HG03378 (cell line): ENCODE results near the gene SGSM2.

Source experiments
- ATAC-seq: cut with Tn5 transposase; IDR thresholded peaks from one replicate; pipeline ENCODE4 v1.9.1; 2021; ENCODE audit warnings: mild to moderate bottlenecking, moderate library complexity; ENCODE audit not compliant: unreplicated experiment

The SGSM2 gene

DNA sequence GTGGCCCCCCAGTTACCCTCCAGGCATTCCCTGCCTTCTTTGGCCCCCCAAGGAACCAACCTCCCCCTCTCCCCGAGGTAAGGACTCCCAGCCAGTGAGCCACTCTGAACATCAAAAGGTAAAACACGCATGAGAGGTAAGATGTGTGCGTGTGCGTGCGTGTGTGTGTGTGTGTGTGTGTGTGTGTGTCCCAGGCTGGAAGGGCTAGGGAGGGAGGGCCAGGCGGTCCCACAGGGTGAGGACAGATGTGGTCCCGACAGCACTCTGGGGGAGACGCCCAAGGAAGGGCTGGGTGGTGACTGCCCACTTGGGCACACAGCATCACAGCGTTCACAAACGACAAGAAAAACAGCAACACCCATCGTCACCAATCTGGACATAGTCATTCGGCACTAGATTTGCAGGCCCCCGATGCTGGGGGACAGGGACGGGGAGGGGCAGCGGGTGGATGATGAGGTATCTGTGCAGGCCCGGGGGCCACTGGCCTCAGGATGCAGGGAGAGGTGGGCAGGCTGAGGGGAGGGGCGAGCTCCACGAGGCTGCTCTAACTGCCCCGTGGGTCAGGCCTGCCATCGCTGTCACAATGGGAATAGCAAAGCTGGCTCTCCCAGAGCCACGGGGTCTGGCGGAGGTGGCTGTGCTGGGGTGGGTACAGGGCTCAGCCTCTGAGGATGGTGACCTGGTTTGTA lies 47.3 kb downstream of the SGSM2 start:
- no peak for ATAC-seq

DNA sequence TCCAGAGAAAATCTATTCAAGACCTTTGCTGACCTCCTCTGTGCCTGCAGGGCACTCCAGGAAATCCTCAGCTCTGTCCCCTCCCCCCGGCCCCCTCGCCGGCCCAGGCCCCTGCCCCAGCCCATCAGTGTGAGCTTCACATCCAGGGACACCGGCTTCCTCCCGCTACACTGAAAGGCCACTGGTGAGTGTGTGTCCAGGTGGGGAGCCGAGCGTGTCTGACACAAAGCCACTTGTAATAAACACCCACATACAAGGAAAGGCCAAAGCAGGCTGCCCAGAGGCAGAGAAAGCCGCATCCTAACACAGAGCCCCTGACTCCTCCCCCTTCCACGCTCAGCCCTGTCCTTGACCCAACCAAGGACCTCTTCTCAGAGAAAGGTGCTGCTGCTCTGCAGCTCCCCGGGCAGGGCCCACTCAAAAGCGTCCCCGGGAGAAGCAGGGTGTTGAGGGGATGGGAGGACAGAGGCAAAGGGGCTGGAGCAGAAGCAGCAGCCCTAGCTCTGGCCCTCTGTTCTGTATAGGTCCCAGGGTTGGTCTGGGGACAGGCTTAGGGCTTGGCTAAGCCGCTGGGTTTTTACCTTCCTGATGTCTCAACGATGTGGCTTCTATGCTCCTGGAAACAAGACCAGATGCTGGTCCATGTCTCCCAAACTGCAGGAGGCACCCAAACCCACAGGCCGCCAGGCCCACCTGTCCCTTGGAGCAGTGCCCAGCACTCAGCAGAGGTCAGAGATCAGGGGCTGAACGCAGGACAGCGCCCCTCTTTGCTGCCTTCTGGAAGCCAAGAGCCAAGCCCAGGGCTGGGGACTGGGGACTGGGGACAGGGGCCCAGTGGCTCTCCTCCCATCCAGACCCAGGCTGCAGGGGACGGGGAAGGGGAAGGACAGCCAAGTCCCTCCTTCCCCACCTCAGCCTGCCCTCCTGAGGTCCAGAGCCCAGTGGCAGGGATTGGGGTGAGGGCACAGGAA lies 48.2 kb downstream of the SGSM2 start:
- ATAC-seq, result no peak

DNA sequence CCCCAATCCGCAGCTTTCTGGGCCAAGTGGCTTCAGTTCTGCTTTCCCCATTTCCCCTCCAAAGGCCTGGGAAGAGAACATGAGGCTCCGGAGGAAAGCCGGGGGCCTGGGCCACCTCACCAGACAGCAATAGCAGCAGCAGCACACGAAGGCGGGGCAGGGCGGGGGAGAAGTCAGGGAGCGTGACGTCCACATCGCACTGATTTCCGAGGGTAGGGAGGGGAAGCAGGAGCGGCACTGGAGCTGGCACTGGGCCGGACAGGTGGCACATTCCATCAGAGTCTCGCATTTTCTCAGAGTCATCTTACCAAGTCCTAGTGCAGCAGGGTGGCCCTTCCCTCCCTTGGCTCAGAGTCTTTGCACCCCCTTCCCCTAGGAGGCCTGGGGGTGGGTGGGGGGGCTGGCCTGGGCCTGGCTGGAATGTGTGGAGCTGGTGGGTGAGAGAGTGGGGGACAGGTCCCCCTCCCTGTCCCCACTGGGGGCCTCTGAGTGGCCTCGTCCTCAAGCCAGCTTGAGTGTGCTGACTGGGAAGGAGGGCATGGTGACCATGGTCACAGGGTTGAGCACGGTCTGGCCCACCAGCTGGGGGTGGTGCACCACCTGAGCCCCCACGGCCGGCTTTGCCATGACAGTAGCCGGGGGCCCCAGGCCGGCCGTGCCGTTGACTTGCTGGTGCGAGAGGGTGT lies 49.2 kb downstream of the SGSM2 start:
- ATAC-seq, result no peak

DNA sequence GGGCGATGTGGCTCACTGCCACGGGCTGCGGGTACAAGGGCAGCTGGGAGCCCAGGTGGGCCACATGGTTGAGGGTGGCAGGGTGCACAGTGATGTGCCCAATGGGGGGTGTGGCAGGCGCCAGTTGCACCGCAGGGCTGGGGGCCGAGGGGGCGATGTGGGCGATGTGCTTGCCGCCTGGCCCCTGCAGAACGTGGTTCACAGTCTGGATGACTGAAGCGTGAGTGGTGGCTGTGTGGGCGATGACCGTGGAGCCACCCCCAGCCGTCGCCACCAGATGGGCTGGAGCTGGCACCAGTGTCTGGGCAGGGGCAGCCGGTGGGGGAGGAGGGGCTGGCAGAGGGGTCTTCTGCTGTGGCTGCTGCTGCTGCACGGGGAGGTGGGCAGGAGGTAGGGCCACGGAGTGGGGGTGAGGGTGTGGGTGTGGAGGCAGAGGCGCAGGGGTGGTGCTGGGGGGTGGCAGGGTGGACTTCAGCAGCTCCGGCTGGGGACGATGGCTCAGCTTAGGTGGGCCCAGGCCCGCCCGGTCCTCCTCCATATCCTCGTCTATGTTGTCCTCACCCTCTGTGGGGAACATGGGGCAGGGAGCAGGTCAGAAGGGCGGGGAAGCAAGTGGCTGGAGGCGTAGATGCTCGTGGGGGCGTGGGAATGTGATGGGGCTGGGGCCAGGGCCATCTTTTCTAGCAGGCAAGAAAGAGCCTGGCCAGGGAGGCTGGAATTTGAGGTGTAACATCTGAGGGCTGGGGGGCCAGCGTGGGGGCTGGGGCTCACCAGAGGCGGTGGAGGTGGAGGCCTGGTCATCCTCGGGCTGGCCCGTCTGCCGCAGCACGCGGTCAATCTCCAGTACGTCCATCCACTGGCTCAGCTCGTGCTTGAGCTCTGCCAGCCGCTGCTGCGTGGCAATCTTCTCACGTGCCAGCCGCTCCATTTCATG lies 50.1 kb downstream of the SGSM2 start:
- ATAC-seq, result no peak

DNA sequence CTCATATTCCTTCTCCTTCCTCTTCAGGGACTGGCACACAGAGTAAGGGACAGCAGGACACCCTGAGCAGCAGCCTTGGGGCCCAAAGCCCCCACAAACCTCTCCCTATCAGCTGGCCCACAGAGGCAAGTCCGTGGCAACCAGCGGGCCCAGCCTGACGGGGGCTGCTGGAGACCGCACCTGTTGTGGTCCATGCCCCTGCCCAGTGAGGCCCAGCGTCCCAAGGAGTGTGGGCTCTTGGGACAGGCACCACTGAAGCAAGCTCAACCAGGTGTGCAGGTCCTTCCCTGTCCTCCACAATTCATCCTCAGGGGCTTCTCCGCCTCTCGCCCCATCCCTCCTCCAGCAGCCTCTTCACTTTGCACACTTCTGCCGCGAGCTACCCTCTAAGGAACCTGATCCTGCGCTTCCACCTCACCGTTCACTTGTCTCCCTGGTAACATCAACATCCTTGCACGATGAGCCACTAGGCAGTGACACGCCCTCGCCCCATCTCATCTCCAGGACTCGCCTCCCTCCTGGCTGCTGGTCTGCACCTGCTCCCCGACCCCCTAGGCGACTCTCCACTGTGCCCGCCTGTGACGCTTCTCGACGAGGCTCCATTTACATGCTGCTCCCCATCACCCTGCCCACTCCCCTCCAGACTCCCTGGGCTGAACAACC lies 50.9 kb downstream of the SGSM2 start:
- ATAC-seq, result no peak

DNA sequence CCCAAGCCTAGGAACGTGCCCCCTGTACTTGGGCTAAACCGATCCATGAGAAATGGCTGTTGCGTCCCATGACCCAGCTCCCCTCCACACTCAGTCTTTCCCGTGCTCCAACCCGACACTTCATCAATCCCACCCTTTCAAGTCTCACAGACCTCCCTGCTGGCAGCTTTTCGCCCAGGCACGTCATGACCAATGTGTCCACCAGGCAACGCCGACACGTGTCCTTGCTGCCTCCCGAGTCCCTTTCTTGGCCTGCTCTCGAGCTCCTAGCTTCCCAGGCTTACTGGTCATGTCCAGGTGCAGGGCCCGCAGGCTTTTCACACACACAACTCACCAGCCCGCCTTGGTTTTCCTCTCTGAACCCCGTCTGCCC lies 51.4 kb downstream of the SGSM2 start:
- ATAC-seq, result no peak

DNA sequence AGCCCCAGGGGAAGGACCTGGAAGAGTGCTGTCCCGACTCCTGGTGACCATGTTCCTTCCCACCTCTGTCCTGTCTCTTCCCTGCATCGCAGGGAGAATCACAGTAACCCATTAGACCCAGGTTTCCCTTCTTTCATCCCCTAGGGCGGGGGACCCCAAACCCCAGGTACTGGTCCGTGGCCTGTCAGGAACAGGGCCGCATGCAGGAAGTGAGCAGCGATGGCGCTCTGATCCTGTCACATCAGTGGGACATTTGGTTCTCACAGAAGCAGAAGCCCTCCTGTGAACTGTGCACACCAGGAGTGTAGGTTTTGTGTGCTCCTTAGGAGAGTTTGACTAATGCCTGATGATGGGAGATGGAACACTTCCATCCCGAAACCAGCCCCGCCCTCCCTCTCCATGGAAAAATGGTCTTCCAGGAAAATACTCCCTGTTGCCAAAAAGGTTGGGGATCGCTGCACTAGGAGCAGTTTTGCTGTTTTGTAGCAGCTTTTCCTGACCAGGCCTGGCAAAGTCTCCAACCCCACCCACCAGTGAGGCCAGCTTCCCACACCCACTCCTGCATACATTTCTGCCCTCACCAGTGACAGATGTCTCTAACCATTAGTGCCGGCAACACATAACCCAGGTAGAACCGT lies 53.0 kb downstream of the SGSM2 start:
- no peak for ATAC-seq

DNA sequence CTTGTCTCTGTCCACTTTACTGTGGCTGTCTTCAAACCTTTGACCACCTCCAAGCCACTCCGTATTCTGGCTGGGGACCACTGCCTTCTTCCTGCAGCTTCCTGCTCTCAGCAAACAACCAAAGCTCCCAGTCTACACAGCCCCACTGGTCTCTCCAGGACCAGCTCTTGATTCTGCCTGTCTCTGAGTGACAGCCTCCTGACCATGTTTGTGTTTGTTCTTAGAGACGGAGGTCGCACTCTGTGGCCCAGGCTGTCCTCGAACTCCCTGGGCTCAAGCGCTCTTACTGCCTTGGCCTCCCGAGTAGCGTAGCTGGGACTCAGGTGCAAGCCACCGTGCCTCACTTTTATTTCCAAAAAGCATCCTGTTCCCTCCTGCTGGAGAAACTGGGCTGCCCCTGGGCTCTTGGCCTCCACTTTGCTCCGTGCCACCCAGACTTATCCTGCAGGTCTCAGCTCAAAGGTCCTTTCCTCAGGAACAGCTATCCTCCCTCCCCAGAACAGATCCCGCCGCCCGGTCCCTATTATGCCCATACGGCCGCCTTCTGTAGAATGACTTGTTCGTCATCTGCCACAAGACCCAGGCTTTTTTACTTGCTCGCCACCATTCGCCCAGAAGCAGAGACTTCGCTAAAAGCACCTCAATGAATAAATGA lies 54.4 kb downstream of the SGSM2 start:
- no peak for ATAC-seq

DNA sequence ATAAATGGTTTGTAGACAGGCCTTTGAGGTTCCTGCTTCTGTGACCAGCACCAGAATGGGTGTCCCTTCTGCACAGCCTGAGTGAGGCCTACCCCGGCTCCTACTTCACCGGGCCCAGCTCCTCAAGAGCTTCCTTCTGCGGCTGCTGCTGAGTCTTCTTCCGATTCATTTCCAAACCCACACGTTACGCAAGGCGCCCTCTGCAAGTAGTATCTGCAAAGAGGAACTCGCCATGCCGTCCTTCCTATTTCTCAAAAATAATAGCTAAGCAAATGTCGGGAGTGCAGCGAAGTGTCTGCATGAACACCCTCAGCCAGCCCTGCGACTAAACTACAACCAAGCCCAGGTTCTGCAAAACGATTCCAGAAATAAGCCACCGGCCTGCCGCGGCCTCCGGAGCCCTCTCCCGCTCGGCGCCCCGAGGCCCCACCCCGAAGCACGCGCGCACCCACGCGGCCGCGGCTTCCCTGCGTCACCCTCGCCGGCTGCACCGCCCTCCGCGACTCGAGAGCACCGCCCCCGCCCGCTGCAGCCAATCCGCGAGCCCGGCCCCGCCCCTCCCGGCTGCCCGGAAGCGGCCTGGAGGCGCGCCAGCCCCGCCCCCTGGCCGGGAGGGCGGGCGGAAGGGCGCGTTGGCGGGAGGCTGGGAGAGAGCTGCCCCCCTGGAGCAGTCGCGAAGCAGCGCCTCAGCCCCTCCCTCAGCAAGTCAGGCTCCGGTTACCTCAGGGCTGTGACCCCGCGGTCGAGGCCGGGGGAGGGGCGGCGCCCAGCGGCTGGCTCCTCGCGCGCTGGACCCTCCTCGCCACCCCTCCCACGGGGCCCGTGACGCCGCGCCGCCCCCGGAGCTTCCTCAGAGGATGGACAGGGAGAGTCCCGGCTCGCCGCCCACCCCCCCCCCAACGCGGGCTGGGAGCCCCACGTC lies 55.2 kb downstream of the SGSM2 start:
- ATAC-seq, result peak; percentile 34

DNA sequence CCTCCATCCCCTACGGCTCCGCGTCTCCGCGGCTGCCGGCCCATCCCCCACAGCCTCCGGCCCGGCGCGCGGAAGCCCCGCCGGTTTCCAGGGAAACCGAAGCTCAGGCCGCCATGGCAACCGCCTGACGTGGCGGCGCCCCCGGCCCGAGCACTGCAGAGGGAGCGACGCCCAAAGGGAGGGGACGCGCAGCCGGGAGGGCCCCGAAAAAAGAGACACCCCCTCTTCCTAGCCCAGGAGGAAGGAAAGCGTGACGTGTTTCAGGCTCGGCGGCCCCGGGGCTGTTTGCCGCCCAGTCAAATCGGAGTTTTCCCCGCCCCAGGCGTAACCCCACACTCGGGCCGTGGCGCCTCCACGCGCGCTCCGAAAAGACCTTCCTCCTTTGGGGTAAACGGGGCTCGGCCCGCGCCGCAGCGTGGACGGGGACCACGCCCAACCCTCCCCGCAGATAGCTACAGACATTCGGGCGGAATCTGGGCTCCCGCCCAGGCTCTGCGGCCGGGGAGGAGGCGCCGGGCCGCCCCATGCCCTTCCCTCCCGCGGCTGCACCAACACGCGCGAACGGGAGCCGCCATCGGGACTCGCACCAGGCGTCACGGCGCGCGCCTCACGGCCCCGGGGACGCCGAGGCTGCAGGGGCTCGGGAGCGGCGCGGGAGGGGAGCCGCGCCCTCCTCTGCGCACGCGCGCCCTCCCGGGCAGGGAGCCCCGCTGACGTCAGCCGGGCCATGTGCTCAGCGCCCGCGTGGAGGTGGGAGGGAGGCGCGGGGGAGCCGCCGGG lies 56.1 kb downstream of the SGSM2 start:
- peak; percentile 20 for ATAC-seq

DNA sequence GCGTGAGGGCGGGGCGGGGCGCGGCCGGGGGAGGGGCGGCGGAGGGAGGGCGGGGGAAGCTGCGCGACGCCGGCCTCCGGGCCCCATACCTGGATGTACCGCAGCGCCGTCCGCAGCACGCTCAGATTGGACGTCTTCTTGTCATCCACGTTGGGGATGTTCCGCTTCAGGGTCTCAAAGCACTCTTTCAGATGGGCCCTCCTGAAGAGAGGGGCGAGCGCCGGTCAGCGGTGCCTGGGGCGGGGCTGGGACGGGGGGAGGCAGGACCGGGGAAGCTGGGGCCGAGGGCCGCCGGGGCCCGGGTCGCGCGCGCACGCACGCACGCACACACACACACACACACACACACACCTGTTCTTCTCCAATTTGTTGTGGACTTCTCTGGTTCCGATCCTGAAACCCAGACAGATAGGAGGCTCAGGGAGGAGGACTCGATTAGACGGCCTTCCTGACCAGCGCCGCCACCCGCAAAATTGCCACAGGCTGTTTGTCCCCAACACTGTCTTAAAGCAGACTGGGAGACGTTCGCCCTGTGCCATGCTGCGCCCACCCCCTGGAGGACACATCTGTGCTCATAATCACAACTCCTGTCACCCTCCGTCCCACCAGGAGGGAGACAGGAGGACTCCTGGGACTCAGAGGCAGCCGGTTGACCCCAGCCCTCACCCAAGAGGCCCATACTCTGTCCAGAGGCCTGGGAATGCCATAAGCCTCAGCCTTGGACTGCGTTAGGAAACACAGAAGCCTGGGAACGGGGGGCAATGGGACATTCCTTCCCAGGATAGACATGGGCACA lies 56.9 kb downstream of the SGSM2 start:
- ATAC-seq, result no peak

DNA sequence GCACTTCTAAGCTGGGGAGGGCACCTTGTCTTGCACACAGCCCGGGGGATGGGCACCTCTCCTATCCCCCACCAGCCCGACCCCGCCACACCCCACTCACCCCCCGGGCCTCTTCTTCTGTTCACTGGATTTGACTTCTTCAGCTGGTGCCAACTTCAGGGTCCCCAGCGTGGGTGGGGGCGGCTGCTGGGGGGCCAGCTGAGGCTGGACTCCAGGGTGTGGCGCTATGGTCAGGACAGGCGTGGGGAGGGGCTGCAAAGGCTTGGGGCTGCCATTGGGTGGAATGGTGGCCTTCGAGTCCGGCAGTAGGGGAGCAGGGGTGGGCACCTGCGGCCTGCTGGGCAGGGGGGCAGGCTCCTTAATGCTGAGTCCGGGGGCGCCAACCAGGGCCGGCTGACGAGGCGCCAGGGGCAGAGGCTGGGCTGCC lies 57.5 kb downstream of the SGSM2 start:
- no peak for ATAC-seq

DNA sequence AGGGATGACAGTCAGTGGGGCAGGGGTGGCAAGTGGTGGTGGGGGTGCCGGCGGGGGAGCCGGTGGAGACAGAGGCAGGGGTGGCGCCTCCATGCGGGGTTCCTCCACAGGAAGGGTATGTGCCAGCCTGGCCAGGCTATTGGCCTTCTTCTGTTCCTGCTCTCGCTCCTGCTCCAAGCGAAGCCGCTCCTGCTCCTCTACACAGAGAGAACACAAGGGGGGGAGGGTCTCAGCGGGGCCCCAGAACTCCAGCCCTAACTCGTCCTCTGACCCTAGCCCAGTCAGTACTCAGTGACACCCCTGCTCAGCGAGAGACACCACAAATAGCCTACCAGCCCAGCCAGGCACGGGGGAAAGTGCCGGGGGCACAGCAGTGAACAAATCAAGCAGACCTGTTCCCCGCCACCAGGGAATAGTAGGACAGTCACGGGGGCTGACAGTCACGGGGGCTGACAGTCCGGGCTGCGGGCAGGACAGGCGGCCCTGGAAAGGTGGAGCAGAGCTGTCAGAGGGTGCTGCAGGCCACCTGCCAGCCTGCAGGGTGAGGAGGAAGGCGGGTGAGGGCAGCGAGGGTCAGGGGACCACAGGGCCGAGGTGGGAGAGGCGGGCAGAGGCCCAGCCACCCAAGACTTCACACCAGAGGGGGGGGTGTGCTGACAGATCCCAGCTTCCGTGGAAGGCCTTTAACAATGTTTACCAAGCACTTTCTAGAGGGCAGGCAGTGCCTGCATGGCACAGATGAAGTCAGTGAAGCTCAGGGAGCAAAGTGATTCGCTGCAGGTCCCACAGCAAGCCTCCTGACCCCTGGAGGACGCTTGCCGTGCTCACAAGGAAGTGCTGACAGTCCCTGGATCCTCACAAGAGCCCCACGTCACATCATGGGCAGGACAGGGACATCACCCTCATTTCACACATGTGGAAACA lies 58.2 kb downstream of the SGSM2 start:
- ATAC-seq, result no peak

DNA sequence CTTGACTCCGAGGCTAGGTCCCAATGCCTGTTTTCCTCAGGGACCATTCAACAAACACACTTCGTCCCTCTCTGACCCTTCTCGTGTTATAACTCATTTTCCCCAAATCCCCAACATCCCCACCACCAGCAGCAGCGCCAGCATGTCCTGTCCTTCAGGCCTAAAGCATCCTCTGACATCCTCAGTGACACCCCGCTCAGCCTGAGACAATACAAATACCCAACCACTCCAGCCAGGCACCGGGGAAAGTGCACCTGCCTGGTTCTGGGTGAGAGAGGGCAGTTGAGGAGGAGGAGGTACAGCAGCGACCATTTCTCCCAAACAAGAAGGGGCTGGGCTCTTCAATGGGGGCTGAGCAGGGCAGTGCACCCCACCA lies 58.9 kb downstream of the SGSM2 start:
- ATAC-seq, result no peak

DNA sequence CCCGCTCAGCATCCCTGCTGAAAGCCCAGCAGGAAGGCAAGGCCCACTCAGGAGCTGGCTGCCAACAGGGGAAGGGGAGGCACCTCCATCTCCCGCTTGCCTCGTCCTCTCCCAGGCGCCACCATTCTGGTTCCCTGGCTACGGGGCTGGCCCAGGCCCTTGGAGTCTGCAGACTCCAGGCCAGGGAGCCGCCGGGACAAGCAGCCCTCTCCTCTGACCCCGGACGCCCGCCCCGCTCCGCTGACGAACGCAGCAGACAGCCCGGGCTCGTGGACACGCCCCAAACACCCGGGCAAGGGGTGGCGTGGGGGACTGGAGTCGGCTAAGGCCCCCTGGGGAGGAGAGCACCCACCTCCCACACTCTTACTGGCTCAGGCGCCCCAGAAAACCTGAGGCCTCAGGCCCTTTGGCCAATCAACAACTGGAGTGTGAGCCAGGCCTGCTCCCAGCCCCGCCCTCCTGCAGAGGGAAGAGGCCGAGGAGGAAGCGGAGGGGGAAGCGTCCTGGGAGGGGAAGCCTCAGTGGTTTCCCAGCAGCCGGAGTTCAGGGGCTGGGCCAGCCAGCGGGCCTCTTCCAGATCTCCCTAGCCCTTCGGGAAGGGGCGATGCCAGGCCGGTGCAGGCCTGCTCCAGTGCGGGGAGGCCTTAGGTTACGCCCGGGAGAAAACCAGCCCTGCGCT lies 59.4 kb downstream of the SGSM2 start:
- no peak for ATAC-seq
